Osteoblast (primary cell): Measurements from ENCODE around the gene GPR75. TPM values are rescaled to one million over a fixed set of nuclear protein-coding genes. Genes with fewer than 3 reads are reported as not detected.

ENCODE experiments used
- DNase-seq: peaks from one replicate; pipeline ENCODE4 v3.0.0; 2011; ENCODE audit warnings: low spot score, mixed read lengths; ENCODE audit not compliant: insufficient read length; ENCODE audit errors: missing footprints
- H2AFZ ChIP-seq: 2 replicates; pipeline ENCODE4 v1.6.0; 2011; ENCODE audit warnings: mild to moderate bottlenecking, low read length
- H3K27ac ChIP-seq: 2 replicates; pipeline ENCODE4 v1.5.1; 2011; ENCODE audit warnings: mild to moderate bottlenecking, low read depth, low read length, moderate library complexity
- H3K27me3 ChIP-seq: 2 replicates; pipeline ENCODE4 v1.6.0; 2012; ENCODE audit warnings: mild to moderate bottlenecking, control low read depth, inconsistent platforms, low read length, moderate library complexity; ENCODE audit not compliant: insufficient read depth
- H3K36me3 ChIP-seq: 2 replicates; pipeline ENCODE4 v1.5.1; 2011; ENCODE audit warnings: mild to moderate bottlenecking, low read length, control low read depth, moderate library complexity; ENCODE audit not compliant: insufficient read depth
- H3K4me1 ChIP-seq: 2 replicates; pipeline ENCODE4 v1.5.1; 2011; ENCODE audit warnings: mild to moderate bottlenecking, low read length, control low read depth, moderate library complexity; ENCODE audit not compliant: insufficient read depth
- H3K4me2 ChIP-seq: 2 replicates; pipeline ENCODE4 v1.6.0; 2011; ENCODE audit warnings: mild to moderate bottlenecking, low read length; ENCODE audit not compliant: insufficient read depth
- H3K4me3 ChIP-seq: fragments of 200-600 bp; sonication (generic); 3 replicates; pipeline ENCODE4 v1.5.1; 2012; ENCODE audit warnings: mild to moderate bottlenecking, low read length, inconsistent platforms; ENCODE audit not compliant: insufficient read depth
- H3K79me2 ChIP-seq: 2 replicates; pipeline ENCODE4 v1.6.0; 2012; ENCODE audit warnings: mild to moderate bottlenecking, low read length, control low read depth, inconsistent platforms; ENCODE audit not compliant: insufficient read depth
- H3K9me3 ChIP-seq: 2 replicates; pipeline ENCODE4 v1.5.1; 2011; ENCODE audit warnings: low read depth, low read length, control low read depth
- H4K20me1 ChIP-seq: 2 replicates; pipeline ENCODE4 v1.6.0; 2012; ENCODE audit warnings: mild to moderate bottlenecking, low read length, control low read depth; ENCODE audit not compliant: insufficient read depth
- total RNA-seq: library from RNA; depleted of rRNA; stranded (reverse); fragments of >200 nt; gene quantifications from 2 replicates; pipeline ENCODE4 v1.2.3, GENCODE V29; 2012
- TF ChIP-seq, protein P1 (sequence below): IDR thresholded peaks from 2 replicates; pipeline ENCODE4 v1.5.1; 2011; ENCODE audit warnings: mild to moderate bottlenecking, low read depth, low read length, moderate library complexity; ENCODE audit errors: extremely low read depth

The GPR75 gene
- total RNA-seq, 1 donor: 2.2 TPM

DNA sequence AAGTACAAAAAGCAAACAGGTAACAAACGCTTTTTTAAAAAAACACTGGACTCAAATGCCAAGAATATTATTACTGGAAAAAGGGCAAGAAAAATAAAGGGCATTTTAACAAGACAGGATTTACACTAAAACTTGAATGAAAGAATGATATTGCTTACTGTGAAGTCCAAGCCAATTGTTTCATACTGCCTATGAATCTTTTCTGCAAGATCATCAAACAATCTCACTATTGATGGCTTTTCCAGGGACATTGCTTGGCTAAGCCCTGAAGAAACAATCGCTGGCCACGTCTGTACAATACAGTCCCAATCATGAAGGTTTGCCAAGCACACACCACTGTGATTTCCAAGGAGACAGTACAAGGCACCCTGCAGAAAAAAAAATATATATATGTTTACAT lies 41.4 kb upstream of the GPR75 start:
- no peak for DNase-seq
- Histone ChIP-seq H3K36me3 (peaks cover 83% of the 10 kb centered on the region), H3K79me2 (peaks cover 2% of the 10 kb centered on the region), H4K20me1 (no peaks in the 10 kb centered on the region), H3K27ac (no peak overlapping the region), H3K4me3 (no peak overlapping the region), H3K27me3 (no peaks in the 10 kb centered on the region), H3K4me1 (peaks cover 9% of the 10 kb centered on the region), H3K9me3 (no peaks in the 10 kb centered on the region), H2AFZ (no peak overlapping the region), H3K4me2 (no peak overlapping the region)
- TF ChIP-seq, protein P1, sequence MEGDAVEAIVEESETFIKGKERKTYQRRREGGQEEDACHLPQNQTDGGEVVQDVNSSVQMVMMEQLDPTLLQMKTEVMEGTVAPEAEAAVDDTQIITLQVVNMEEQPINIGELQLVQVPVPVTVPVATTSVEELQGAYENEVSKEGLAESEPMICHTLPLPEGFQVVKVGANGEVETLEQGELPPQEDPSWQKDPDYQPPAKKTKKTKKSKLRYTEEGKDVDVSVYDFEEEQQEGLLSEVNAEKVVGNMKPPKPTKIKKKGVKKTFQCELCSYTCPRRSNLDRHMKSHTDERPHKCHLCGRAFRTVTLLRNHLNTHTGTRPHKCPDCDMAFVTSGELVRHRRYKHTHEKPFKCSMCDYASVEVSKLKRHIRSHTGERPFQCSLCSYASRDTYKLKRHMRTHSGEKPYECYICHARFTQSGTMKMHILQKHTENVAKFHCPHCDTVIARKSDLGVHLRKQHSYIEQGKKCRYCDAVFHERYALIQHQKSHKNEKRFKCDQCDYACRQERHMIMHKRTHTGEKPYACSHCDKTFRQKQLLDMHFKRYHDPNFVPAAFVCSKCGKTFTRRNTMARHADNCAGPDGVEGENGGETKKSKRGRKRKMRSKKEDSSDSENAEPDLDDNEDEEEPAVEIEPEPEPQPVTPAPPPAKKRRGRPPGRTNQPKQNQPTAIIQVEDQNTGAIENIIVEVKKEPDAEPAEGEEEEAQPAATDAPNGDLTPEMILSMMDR: no peak

DNA sequence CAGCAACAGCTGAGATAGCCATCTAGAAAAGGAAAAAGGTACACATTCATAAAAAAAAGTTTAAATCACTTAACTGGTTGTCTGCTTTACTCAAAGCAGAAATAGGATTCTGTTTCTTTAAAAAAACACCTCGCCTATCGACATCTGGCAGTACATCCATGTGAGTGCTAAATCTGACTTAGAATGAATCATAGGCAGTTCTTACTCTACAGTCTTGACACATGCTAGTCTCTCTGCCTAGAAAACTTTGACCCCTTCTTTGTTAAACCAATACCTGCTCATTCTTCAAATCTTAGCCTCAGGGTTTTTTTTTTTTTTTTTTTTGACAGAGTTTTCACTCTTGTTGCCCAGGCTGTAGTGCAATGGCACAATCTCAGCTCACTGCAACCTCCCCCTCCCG lies 37.1 kb upstream of the GPR75 start:
- Histone ChIP-seq H3K27ac (no peak overlapping the region), H2AFZ (no peak overlapping the region), H3K9me3 (no peaks in the 10 kb centered on the region), H3K4me3 (no peak overlapping the region), H3K4me2 (no peak overlapping the region), H3K4me1 (peaks cover 9% of the 10 kb centered on the region), H3K79me2 (peaks cover 6% of the 10 kb centered on the region), H4K20me1 (no peaks in the 10 kb centered on the region), H3K36me3 (peaks cover 90% of the 10 kb centered on the region), H3K27me3 (no peaks in the 10 kb centered on the region)
- TF ChIP-seq, protein P1: no peak
- DNase-seq: peak; percentile 48

DNA sequence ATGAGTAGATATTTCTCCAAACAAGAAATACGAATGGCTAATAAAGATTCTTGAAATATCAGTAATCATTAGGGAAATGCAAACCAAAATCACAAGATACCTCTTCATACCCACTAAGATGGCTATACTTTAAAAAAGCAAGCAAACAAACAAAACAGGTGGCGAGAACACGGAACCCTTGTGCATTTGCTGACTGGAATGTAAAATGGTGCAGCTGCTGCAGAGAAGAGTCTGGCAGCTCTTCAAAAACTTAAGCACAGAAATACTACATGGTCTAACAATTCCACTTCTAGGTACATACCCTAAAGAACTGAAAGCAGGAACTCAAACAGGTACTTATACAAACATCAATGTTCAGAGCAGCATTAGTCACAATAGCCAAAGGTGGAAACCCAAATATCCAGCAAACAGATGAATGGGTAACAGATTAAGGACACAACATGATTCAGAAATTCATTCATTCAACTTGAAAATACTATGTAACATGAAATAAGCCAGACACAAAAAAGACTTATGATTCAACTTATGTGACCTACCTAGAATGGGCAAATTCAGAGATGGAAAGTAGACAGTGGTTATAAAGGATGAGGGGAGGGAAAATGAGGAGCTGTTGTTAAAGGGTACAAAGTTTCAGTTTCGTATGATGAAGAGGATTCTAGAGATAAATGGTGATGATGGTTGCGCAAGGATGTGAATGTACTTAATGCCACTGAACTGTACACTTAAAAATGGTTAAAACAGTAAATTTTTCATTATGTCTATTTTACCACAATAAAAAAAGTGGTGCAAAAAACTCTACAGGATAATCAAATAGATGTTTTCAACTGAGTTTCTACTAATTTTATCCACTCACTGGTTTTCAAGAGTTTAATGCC lies 26.9 kb upstream of the GPR75 start:
- H3K27ac ChIP-seq: no peak overlapping the region
- peaks cover 83% of the 10 kb centered on the region for H3K36me3 ChIP-seq
- DNase-seq: no peak
- no peak overlapping the region for H3K4me3 ChIP-seq
- H3K27me3 ChIP-seq: no peaks in the 10 kb centered on the region
- no peak overlapping the region for H2AFZ ChIP-seq
- no peaks in the 10 kb centered on the region for H4K20me1 ChIP-seq
- TF ChIP-seq, protein P1: no peak
- H3K9me3 ChIP-seq: no peaks in the 10 kb centered on the region
- H3K79me2 ChIP-seq: peaks cover 3% of the 10 kb centered on the region
- H3K4me2 ChIP-seq: no peak overlapping the region
- no peaks in the 10 kb centered on the region for H3K4me1 ChIP-seq

DNA sequence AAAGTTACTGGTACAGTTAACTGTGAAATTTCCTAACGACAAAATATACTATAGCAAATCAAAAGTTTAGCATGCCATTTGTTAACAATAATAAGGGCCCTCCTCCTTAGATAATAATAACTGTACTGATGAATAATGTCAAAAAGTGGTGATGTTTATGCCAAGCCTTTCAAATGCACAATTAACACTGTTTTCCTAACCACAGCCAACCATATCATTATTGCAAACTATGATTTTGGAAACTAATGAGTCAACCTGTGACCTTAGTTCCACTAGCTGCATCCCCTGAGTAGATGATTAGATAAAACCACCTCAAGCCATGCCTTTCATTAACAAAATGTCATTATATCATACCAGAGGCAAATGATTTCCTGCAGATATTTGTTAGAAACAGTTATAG lies 25.1 kb upstream of the GPR75 start:
- H3K27me3 ChIP-seq: no peaks in the 10 kb centered on the region
- no peaks in the 10 kb centered on the region for H3K9me3 ChIP-seq
- H3K79me2 ChIP-seq: peaks cover 8% of the 10 kb centered on the region
- no peak overlapping the region for H3K4me2 ChIP-seq
- H3K4me1 ChIP-seq: peaks cover 8% of the 10 kb centered on the region
- no peak overlapping the region for H2AFZ ChIP-seq
- TF ChIP-seq, protein P1: no peak
- no peak overlapping the region for H3K4me3 ChIP-seq
- peaks cover 5% of the 10 kb centered on the region for H4K20me1 ChIP-seq
- peaks cover 66% of the 10 kb centered on the region for H3K36me3 ChIP-seq
- H3K27ac ChIP-seq: no peak overlapping the region
- no peak for DNase-seq
